ENCODE results near the gene HAUS3.

DNA sequence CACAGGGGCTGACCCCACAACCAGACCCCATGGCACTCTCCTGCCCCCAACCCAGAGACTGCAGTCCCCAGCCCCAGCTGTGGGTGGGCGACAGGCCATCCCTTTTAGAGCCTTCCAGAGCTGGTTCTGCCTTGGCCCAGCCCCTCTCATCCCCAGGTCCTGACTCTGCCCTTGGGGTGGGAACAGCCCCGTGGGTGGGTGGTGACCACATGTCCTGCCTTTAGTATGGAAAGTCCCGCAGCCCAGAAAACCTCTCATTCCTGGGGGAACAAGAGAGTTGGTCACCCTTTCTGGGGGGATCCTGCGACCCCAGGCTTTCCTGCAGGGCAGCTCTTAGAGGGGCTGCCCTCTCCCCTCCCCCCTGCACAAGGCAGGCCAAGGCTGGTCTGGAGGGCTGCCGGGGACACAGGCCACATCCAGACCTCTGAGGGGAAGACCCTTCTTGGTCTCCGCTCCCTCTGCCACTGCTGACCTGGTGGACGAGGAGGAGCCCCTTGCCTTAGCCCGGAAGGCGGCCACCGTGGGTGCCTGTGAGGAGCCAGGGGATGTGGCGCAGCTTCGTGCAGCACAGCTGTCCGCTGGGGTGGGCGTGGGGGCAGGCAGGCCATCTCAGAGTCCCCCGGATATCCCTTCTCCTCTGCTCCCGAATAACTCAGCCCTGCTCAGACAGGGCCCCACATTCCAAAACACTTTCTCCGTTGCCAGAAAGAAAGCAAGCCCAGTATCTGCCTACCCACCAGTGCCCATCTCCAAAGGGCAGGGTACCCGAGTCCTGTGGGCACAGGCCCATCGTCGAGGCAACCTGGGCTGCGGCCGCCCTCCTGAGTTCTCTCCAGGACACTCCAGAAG is 26.7 kb upstream of the HAUS3 start:
- TF ChIP-seq, protein P1, sequence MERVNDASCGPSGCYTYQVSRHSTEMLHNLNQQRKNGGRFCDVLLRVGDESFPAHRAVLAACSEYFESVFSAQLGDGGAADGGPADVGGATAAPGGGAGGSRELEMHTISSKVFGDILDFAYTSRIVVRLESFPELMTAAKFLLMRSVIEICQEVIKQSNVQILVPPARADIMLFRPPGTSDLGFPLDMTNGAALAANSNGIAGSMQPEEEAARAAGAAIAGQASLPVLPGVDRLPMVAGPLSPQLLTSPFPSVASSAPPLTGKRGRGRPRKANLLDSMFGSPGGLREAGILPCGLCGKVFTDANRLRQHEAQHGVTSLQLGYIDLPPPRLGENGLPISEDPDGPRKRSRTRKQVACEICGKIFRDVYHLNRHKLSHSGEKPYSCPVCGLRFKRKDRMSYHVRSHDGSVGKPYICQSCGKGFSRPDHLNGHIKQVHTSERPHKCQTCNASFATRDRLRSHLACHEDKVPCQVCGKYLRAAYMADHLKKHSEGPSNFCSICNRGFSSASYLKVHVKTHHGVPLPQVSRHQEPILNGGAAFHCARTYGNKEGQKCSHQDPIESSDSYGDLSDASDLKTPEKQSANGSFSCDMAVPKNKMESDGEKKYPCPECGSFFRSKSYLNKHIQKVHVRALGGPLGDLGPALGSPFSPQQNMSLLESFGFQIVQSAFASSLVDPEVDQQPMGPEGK (CRISPR knock-in tag; IDR thresholded peaks at IDR 0.05; ENCODE audit: borderline replicate concordance) = no peak
- TF ChIP-seq ISL1 (CRISPR knock-in tag; IDR thresholded peaks at IDR 0.05) = no peak
- no peak for TF ChIP-seq BACH2 (CRISPR knock-in tag; IDR thresholded peaks at IDR 0.05; ENCODE audit: borderline replicate concordance)
- no peak for TF ChIP-seq CSDC2 (CRISPR knock-in tag; IDR thresholded peaks at IDR 0.05)

Data from SK-N-SH treated with all-trans-retinoic acid at 6 μM for 48 hours (cell line).